ENCODE results near the gene ARHGDIA. TPM values are rescaled to one million over a fixed set of nuclear protein-coding genes. Genes with fewer than 3 reads are reported as not detected.
"Not testable (repeated sequence)": the region's sequence is repeated elsewhere in the genome, so short reads cannot be mapped to it uniquely, and the experiment has no call there.

ARHGDIA gene
- total RNA-seq, 1 donor from 2014 or later: 387 TPM

- DNase-seq (ENCODE audit: low spot score): no peak
These were observed 21.7 kb downstream of the ARHGDIA start for GRCh38 chr17:81849457-81849856.

GRCh38 chr17:81846743-81847689 lies 24.1 kb downstream of the ARHGDIA start:
- ATAC-seq: no peak
- no peak for DNase-seq (ENCODE audit: low spot score)
- intact Hi-C loops (cut with DNase I): no loop called here

More at GRCh38 chr17:81849457-81849856, 21.7 kb downstream of the ARHGDIA start:
- intact Hi-C loops (cut with DNase I): no loop called here
- ATAC-seq: no peak

- no peak for DNase-seq (ENCODE audit: low spot score)
- no peak for ATAC-seq
- intact Hi-C loops (cut with DNase I): no loop called here
These were observed 25.0 kb downstream of the ARHGDIA start for GRCh38 chr17:81845881-81846742.

- intact Hi-C loops (cut with DNase I): no loop called here
- DNase-seq (ENCODE audit: low spot score) (no peak), ATAC-seq (no peak)
These were observed 25.8 kb downstream of the ARHGDIA start for GRCh38 chr17:81845361-81845760.

- no peak for DNase-seq (ENCODE audit: low spot score)
- intact Hi-C loops (cut with DNase I): no loop called here
- ATAC-seq: no peak
These were observed 26.2 kb downstream of the ARHGDIA start for GRCh38 chr17:81844887-81845286.

- DNase-seq (ENCODE audit: low spot score) (no peak), ATAC-seq (no peak)
- intact Hi-C loops (cut with DNase I): no loop called here
These were observed 26.7 kb downstream of the ARHGDIA start for GRCh38 chr17:81844327-81844851.

- ATAC-seq (no peak), DNase-seq (ENCODE audit: low spot score) (no peak)
- intact Hi-C loops (cut with DNase I): no loop called here
These were observed 27.3 kb downstream of the ARHGDIA start for GRCh38 chr17:81843713-81844326.

- no peak for DNase-seq (ENCODE audit: low spot score)
These were observed 28.2 kb downstream of the ARHGDIA start for GRCh38 chr17:81842725-81843504.

GRCh38 chr17:81842378-81842724 lies 28.8 kb downstream of the ARHGDIA start:
- intact Hi-C loops (cut with DNase I): no loop called here
- DNase-seq (ENCODE audit: low spot score) (no peak), ATAC-seq (no peak)

More at GRCh38 chr17:81842725-81843504, 28.2 kb downstream of the ARHGDIA start:
- peak; percentile 86 for ATAC-seq
- intact Hi-C loops (cut with DNase I): no loop called here

GRCh38 chr17:81841866-81842265 lies 29.3 kb downstream of the ARHGDIA start:
- DNase-seq (ENCODE audit: low spot score) (no peak), ATAC-seq (no peak)
- intact Hi-C loops (cut with DNase I): no loop called here

- ATAC-seq (no peak), DNase-seq (ENCODE audit: low spot score) (no peak)
- intact Hi-C loops (cut with DNase I): no loop called here
These were observed 30.0 kb downstream of the ARHGDIA start for GRCh38 chr17:81840826-81841778.

- intact Hi-C loops (cut with DNase I): not testable (repeated sequence)
These were observed 31.1 kb downstream of the ARHGDIA start for GRCh38 chr17:81840059-81840458.

GRCh38 chr17:81839301-81839700 lies 31.8 kb downstream of the ARHGDIA start:
- ATAC-seq (no peak), DNase-seq (ENCODE audit: low spot score) (no peak)
- intact Hi-C loops (cut with DNase I): no loop called here

More at GRCh38 chr17:81840059-81840458, 31.1 kb downstream of the ARHGDIA start:
- not testable (repeated sequence) for ATAC-seq; DNase-seq (ENCODE audit: low spot score)

- intact Hi-C loops (cut with DNase I): no loop called here
- no peak for ATAC-seq
- DNase-seq (ENCODE audit: low spot score): no peak
These were observed 32.3 kb downstream of the ARHGDIA start for GRCh38 chr17:81838753-81839255.

GRCh38 chr17:81837641-81838040 lies 33.5 kb downstream of the ARHGDIA start:
- no peak for ATAC-seq
- intact Hi-C loops (cut with DNase I): no loop called here

GRCh38 chr17:81834831-81835267 lies 36.3 kb downstream of the ARHGDIA start, which contains the start of gene PPP1R27:
TSS of gene PPP1R27 (minus strand) at chr17:81835050. CDS start at chr17:81834953, 97 bp downstream.
- DNase-seq (ENCODE audit: low spot score) (no peak), ATAC-seq (no peak)
- intact Hi-C loops (cut with DNase I): no loop called here

More at GRCh38 chr17:81837641-81838040, 33.5 kb downstream of the ARHGDIA start:
- no peak for DNase-seq (ENCODE audit: low spot score)

Data from sciatic nerve (tissue), 2 donors.